ENCODE data around the gene CD93. TPM values are rescaled to one million over a fixed set of nuclear protein-coding genes. Genes with fewer than 3 reads are reported as not detected.

CD93 gene
- total and polyA plus RNA-seq, 4 donors, result 5.7 to 160 (median 65.7) TPM

- Histone ChIP-seq H3K27me3 (ENCODE audit: control insufficient read depth in 1 of 2, insufficient read depth in 2 of 2, low read length in 1 of 2) (no peaks in the 10 kb centered on the region), H3K36me3 (ENCODE audit: control insufficient read depth in 1 of 2, insufficient read depth in 2 of 2, low read length in 1 of 2) (no peaks in the 10 kb centered on the region), H3K4me3 (ENCODE audit: low read length in 2 of 2) (no peak overlapping the region), H3K4me1 (ENCODE audit: control insufficient read depth in 1 of 2, insufficient read depth in 2 of 2, low read length in 2 of 2) (no peaks in the 10 kb centered on the region), H3K27ac (ENCODE audit: low read depth in 1 of 2, low read length in 2 of 2) (no peak overlapping the region), H3K9me3 (ENCODE audit: control insufficient read depth, low read length) (no peaks in the 10 kb centered on the region)
- DNase-seq (no peak), ATAC-seq (ENCODE audit: low FRiP score) (no peak)
- 47 to 49% methylated on average over 11 of the region's 11 CpGs for WGBS, 2 donors
- intact Hi-C loops (cut with DNase I), result no loop called here
Observed at GRCh38 chr20:23096986-23097520, 10.9 kb upstream of the CD93 start.

DNA sequence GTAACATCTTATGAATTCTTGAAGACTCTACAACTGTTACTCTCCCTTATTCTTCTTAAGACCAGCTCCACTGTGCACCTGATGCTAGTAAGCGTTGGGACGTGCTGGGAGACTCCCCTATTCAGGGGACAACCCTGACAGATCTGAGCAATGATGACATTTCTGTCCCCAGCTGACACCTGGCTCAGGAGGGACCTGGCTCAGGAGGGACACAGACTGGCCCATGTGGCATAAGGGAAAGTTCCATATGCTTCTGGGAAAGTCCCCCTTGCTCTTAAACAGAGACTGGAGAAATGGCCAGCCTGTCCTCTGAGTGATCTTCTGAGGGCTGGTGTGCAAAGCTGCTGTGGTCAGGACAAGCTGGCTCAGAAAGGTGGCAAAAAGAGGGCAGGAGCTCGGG, 10.0 kb upstream of the CD93 start:
- Histone ChIP-seq H3K27ac (ENCODE audit: low read depth in 1 of 2, low read length in 2 of 2) (no peak overlapping the region), H3K4me3 (ENCODE audit: low read length in 2 of 2) (no peak overlapping the region), H3K4me1 (ENCODE audit: control insufficient read depth in 1 of 2, insufficient read depth in 2 of 2, low read length in 2 of 2) (no peaks in the 10 kb centered on the region), H3K36me3 (ENCODE audit: control insufficient read depth in 1 of 2, insufficient read depth in 2 of 2, low read length in 1 of 2) (no peaks in the 10 kb centered on the region), H3K27me3 (ENCODE audit: control insufficient read depth in 1 of 2, insufficient read depth in 2 of 2, low read length in 1 of 2) (no peaks in the 10 kb centered on the region), H3K9me3 (ENCODE audit: control insufficient read depth, low read length) (no peaks in the 10 kb centered on the region)
- no peak for ATAC-seq (ENCODE audit: low FRiP score)
- WGBS, 2 donors, result 96 to 97% methylated on average over 3 of the region's 3 CpGs
- no peak for DNase-seq
- intact Hi-C loops (cut with DNase I), result no loop called here

DNA sequence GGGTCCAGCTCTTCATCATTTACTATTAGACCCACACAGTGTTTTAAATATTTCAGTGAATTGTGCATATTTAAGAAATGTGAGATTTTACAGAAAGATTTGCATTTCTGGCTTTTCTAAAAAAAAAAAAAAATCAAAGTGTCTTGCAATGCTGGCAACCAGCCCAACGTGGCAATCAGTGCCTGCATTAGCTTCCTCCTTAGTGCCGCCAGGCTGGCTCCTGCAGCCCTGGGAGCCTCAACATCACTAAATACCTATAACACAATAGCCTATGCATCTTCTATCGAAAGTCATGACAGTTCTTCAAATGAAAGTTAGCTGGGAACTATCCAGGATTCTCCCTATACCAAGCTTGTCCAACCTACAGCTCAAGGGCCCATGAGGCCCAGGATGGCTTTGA, 9.4 kb upstream of the CD93 start:
- H3K9me3 ChIP-seq (ENCODE audit: control insufficient read depth, low read length), result no peaks in the 10 kb centered on the region
- no peak for DNase-seq
- H3K4me1 ChIP-seq (ENCODE audit: control insufficient read depth in 1 of 2, insufficient read depth in 2 of 2, low read length in 2 of 2), result no peaks in the 10 kb centered on the region
- H3K27me3 ChIP-seq (ENCODE audit: control insufficient read depth in 1 of 2, insufficient read depth in 2 of 2, low read length in 1 of 2), result no peaks in the 10 kb centered on the region
- intact Hi-C loops (cut with DNase I), result no loop called here
- no peak for ATAC-seq (ENCODE audit: low FRiP score)
- WGBS, 2 donors, result 87 to 90% methylated on average over 3 of the region's 3 CpGs
- no peak overlapping the region for H3K4me3 ChIP-seq (ENCODE audit: low read length in 2 of 2)
- no peak overlapping the region for H3K27ac ChIP-seq (ENCODE audit: low read depth in 1 of 2, low read length in 2 of 2)
- no peaks in the 10 kb centered on the region for H3K36me3 ChIP-seq (ENCODE audit: control insufficient read depth in 1 of 2, insufficient read depth in 2 of 2, low read length in 1 of 2)

GRCh38 chr20:23094927-23095326, 8.8 kb upstream of the CD93 start:
- Histone ChIP-seq H3K9me3 (ENCODE audit: control insufficient read depth, low read length) (no peaks in the 10 kb centered on the region), H3K4me1 (ENCODE audit: control insufficient read depth in 1 of 2, insufficient read depth in 2 of 2, low read length in 2 of 2) (no peaks in the 10 kb centered on the region), H3K27ac (ENCODE audit: low read depth in 1 of 2, low read length in 2 of 2) (no peak overlapping the region), H3K4me3 (ENCODE audit: low read length in 2 of 2) (no peak overlapping the region), H3K36me3 (ENCODE audit: control insufficient read depth in 1 of 2, insufficient read depth in 2 of 2, low read length in 1 of 2) (no peaks in the 10 kb centered on the region), H3K27me3 (ENCODE audit: control insufficient read depth in 1 of 2, insufficient read depth in 2 of 2, low read length in 1 of 2) (no peaks in the 10 kb centered on the region)
- WGBS, 2 donors, result 93 to 96% methylated on average over 8 of the region's 8 CpGs
- intact Hi-C loops (cut with DNase I), result no loop called here
- no peak for DNase-seq
- no peak for ATAC-seq (ENCODE audit: low FRiP score)

DNA sequence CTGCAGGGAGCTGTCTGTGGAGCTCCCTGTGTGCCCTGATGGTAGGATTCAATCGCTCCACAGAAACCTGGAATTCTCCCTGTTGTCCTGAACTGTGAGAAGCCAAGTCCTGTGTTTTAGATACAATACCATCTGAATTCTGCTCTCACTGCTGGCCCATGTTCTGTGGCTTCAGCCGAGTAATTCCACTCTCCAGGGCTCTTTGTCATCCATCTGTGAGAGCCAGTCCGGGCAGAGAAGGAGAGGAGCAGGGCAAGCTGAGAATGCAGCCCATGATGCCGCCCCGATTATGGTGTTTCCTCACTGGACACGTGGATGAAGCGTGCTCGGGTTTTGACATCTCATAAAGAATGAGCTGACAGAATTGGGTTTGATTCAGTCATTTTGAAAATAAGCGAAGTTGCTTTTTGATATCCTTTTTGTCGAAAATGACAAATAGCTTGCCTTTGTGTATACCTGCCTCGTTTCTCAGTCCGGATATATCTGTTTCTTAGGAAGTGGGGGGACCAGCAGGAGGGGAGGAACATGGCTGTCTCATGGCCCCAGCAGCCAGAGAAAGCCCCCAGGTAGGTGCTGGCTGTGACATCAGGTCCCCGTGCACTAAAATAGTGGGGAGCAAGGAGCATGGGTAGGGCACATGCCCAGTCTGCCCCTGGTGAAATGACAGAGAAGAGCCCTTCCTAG, 8.2 kb upstream of the CD93 start:
- Histone ChIP-seq H3K9me3 (ENCODE audit: control insufficient read depth, low read length) (no peaks in the 10 kb centered on the region), H3K27me3 (ENCODE audit: control insufficient read depth in 1 of 2, insufficient read depth in 2 of 2, low read length in 1 of 2) (no peaks in the 10 kb centered on the region), H3K4me1 (ENCODE audit: control insufficient read depth in 1 of 2, insufficient read depth in 2 of 2, low read length in 2 of 2) (no peaks in the 10 kb centered on the region), H3K27ac (ENCODE audit: low read depth in 1 of 2, low read length in 2 of 2) (no peak overlapping the region), H3K4me3 (ENCODE audit: low read length in 2 of 2) (no peak overlapping the region), H3K36me3 (ENCODE audit: control insufficient read depth in 1 of 2, insufficient read depth in 2 of 2, low read length in 1 of 2) (no peaks in the 10 kb centered on the region)
- WGBS, 2 donors, result 87 to 88% methylated on average over 13 of the region's 13 CpGs
- ATAC-seq (ENCODE audit: low FRiP score), result no peak
- no peak for DNase-seq
- intact Hi-C loops (cut with DNase I), result no loop called here

- DNase-seq (no peak), ATAC-seq (ENCODE audit: low FRiP score) (no peak)
- Histone ChIP-seq H3K27me3 (ENCODE audit: control insufficient read depth in 1 of 2, insufficient read depth in 2 of 2, low read length in 1 of 2) (no peaks in the 10 kb centered on the region), H3K36me3 (ENCODE audit: control insufficient read depth in 1 of 2, insufficient read depth in 2 of 2, low read length in 1 of 2) (no peaks in the 10 kb centered on the region), H3K4me3 (ENCODE audit: low read length in 2 of 2) (no peak overlapping the region), H3K4me1 (ENCODE audit: control insufficient read depth in 1 of 2, insufficient read depth in 2 of 2, low read length in 2 of 2) (no peaks in the 10 kb centered on the region), H3K27ac (ENCODE audit: low read depth in 1 of 2, low read length in 2 of 2) (no peak overlapping the region), H3K9me3 (ENCODE audit: control insufficient read depth, low read length) (no peaks in the 10 kb centered on the region)
- 64 to 74% methylated on average over 3 of the region's 3 CpGs for WGBS, 2 donors
- intact Hi-C loops (cut with DNase I), result no loop called here
Observed at GRCh38 chr20:23093613-23094012, 7.5 kb upstream of the CD93 start.

GRCh38 chr20:23092861-23093495, 6.9 kb upstream of the CD93 start:
- H3K27ac ChIP-seq (ENCODE audit: low read depth in 1 of 2, low read length in 2 of 2), result no peak overlapping the region
- H3K36me3 ChIP-seq (ENCODE audit: control insufficient read depth in 1 of 2, insufficient read depth in 2 of 2, low read length in 1 of 2), result no peaks in the 10 kb centered on the region
- no peaks in the 10 kb centered on the region for H3K4me1 ChIP-seq (ENCODE audit: control insufficient read depth in 1 of 2, insufficient read depth in 2 of 2, low read length in 2 of 2)
- WGBS, 2 donors, result 92 to 94% methylated on average over 7 of the region's 7 CpGs
- no peaks in the 10 kb centered on the region for H3K9me3 ChIP-seq (ENCODE audit: control insufficient read depth, low read length)
- H3K4me3 ChIP-seq (ENCODE audit: low read length in 2 of 2), result no peak overlapping the region
- intact Hi-C loops (cut with DNase I), result no loop called here
- DNase-seq (no peak), ATAC-seq (ENCODE audit: low FRiP score) (no peak)
- H3K27me3 ChIP-seq (ENCODE audit: control insufficient read depth in 1 of 2, insufficient read depth in 2 of 2, low read length in 1 of 2), result no peaks in the 10 kb centered on the region

DNA sequence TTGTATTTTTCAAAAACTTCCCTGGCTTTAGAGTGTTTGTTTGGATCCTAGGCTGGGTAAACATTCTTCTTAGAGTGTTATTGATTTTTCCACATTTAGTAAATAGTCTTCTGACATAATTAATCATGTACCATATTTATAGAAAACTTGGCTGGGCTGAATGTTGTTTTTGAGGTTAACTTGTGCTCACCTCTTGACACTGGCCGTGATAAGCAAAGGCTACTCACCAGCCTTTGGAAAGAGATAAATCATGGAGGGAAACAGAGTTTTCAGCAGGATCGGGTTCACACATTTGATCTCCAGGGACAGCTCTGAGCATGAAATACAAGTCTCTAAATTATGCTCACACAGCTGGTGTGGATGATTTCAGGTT, 6.2 kb upstream of the CD93 start:
- Histone ChIP-seq H3K36me3 (ENCODE audit: control insufficient read depth in 1 of 2, insufficient read depth in 2 of 2, low read length in 1 of 2) (no peaks in the 10 kb centered on the region), H3K4me3 (ENCODE audit: low read length in 2 of 2) (no peak overlapping the region), H3K4me1 (ENCODE audit: control insufficient read depth in 1 of 2, insufficient read depth in 2 of 2, low read length in 2 of 2) (no peaks in the 10 kb centered on the region), H3K27me3 (ENCODE audit: control insufficient read depth in 1 of 2, insufficient read depth in 2 of 2, low read length in 1 of 2) (no peaks in the 10 kb centered on the region), H3K9me3 (ENCODE audit: control insufficient read depth, low read length) (no peaks in the 10 kb centered on the region), H3K27ac (ENCODE audit: low read depth in 1 of 2, low read length in 2 of 2) (no peak overlapping the region)
- intact Hi-C loops (cut with DNase I), result no loop called here
- WGBS, 2 donors, result 37 to 57% methylated on average over 2 of the region's 2 CpGs
- no peak for ATAC-seq (ENCODE audit: low FRiP score)
- no peak for DNase-seq

DNA sequence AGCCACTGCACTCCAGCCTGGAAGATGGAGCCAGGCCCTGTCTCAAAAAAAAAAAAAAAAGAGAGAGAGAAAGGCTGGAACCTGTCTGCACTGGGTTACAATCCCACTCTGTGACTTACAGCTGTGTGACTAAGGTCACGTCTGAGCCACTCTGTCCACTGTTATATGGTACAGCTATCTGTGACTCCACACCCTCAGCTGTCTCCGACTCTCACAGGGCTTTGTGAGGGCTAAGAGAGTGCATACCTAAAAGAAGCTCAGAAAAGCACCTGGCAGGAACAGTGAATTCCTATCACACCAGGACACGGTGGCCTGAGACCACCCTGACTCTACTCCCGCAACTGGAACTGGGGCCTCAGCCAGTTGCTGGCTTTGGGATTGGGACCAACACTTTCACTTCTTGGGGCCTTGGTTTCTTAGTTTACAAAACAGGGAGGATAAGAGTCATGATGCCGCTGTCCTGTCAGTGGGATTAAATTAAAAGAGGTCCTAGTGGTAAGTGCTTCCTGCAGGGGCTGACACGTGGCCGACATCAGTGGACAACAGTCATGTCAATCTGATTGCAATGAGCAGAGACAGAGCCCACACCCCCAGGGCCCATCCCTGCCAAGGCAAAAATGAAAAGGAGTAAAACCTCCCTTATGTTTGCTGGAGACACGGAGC, 5.7 kb upstream of the CD93 start:
- 52 to 54% methylated on average over 8 of the region's 8 CpGs for WGBS, 2 donors
- ATAC-seq (ENCODE audit: low FRiP score) (no peak), DNase-seq (no peak)
- Histone ChIP-seq H3K9me3 (ENCODE audit: control insufficient read depth, low read length) (no peaks in the 10 kb centered on the region), H3K4me3 (ENCODE audit: low read length in 2 of 2) (no peak overlapping the region), H3K27ac (ENCODE audit: low read depth in 1 of 2, low read length in 2 of 2) (no peak overlapping the region), H3K4me1 (ENCODE audit: control insufficient read depth in 1 of 2, insufficient read depth in 2 of 2, low read length in 2 of 2) (no peaks in the 10 kb centered on the region), H3K27me3 (ENCODE audit: control insufficient read depth in 1 of 2, insufficient read depth in 2 of 2, low read length in 1 of 2) (no peaks in the 10 kb centered on the region), H3K36me3 (ENCODE audit: control insufficient read depth in 1 of 2, insufficient read depth in 2 of 2, low read length in 1 of 2) (no peaks in the 10 kb centered on the region)
- intact Hi-C loops (cut with DNase I), result no loop called here
